Naive thymus-derived CD4-positive, alpha-beta T cell (primary cell): ENCODE measurements around the gene DENND1A. TPM values are rescaled to one million over a fixed set of nuclear protein-coding genes. Genes with fewer than 3 reads are reported as not detected.

Experiments used
- ATAC-seq: fragments of 150-1000 bp; cut with Tn5 transposase; 2 replicates; pipeline ENCODE4 v1.10.0; 2021; ENCODE audit warnings: mild to moderate bottlenecking, moderate library complexity
- CTCF ChIA-PET: fragments of 350-600 bp; sonication (Branson Sonifier 250); formaldehyde crosslinking; loops from one replicate; lab custom pipeline; 2021; ENCODE audit warnings: antibody characterized with exemption; lab: Charles Lee
- POLR2A ChIA-PET: fragments of 350-600 bp; sonication (Branson Sonifier 250); formaldehyde crosslinking; loops from one replicate; lab custom pipeline; 2021; ENCODE audit warnings: antibody characterized with exemption, inconsistent platforms; lab: Charles Lee
- DNase-seq, 9 donors: peaks; one replicate each; pipeline versions ENCODE4 v3.0.0 to v3.0.0-alpha.2; 2020 to 2022; ENCODE audit warnings: mixed read lengths in 1 of 9
- H3K27ac ChIP-seq: one replicate; pipeline ENCODE4 v1.7.0; 2013; ENCODE audit warnings: mild to moderate bottlenecking, low read depth, low read length, moderate library complexity
- H3K27me3 ChIP-seq, 2 donors: one replicate each; pipeline ENCODE4 v1.7.0; 2013; ENCODE audit warnings: low read length in 2 of 2, mild to moderate bottlenecking in 2 of 2, moderate library complexity in 2 of 2; ENCODE audit not compliant: control insufficient read depth in 2 of 2, insufficient read depth in 2 of 2
- H3K36me3 ChIP-seq, 3 experiments: 1 replicate in 2 of 3; 2 replicates in 1 of 3; pipeline ENCODE4 v1.7.0; 2013; ENCODE audit warnings: low read length in 3 of 3, mild to moderate bottlenecking in 3 of 3, moderate library complexity in 1 of 3; ENCODE audit not compliant: insufficient read depth in 3 of 3, control insufficient read depth in 2 of 3
- H3K4me1 ChIP-seq, 2 donors: one replicate each; pipeline ENCODE4 v1.7.0; 2013; ENCODE audit warnings: low read length in 2 of 2, mild to moderate bottlenecking in 2 of 2, moderate library complexity in 1 of 2; ENCODE audit not compliant: control insufficient read depth in 2 of 2, insufficient read depth in 2 of 2
- H3K4me3 ChIP-seq: 2 replicates; pipeline ENCODE4 v1.7.0; 2013; ENCODE audit warnings: mild to moderate bottlenecking, low read length
- H3K9me3 ChIP-seq, 3 experiments: 1 replicate in 2 of 3; 2 replicates in 1 of 3; pipeline ENCODE4 v1.7.0; 2013; ENCODE audit warnings: low read length in 3 of 3; ENCODE audit not compliant: control insufficient read depth in 2 of 3
- H3K27ac Mint-ChIP-seq, 9 donors: one replicate each; pipeline ENCODE4 v1.8.0; 2020 to 2022; ENCODE audit warnings: mixed read lengths in 9 of 9, mild to moderate bottlenecking in 8 of 9, moderate library complexity in 5 of 9, inconsistent platforms in 2 of 9
- H3K27me3 Mint-ChIP-seq, 5 donors: one replicate each; pipeline ENCODE4 v1.8.0; 2021 to 2022; ENCODE audit warnings: mixed read lengths in 5 of 5, mild to moderate bottlenecking in 1 of 5
- H3K36me3 Mint-ChIP-seq, 5 donors: one replicate each; pipeline ENCODE4 v1.8.0; 2020 to 2022; ENCODE audit warnings: mixed read lengths in 5 of 5, mild to moderate bottlenecking in 3 of 5, inconsistent platforms in 1 of 5
- H3K4me1 Mint-ChIP-seq, 7 donors: one replicate each; pipeline ENCODE4 v1.8.0; 2020 to 2022; ENCODE audit warnings: mixed read lengths in 7 of 7, mild to moderate bottlenecking in 3 of 7, inconsistent platforms in 1 of 7
- H3K4me3 Mint-ChIP-seq, 10 donors: one replicate each; pipeline ENCODE4 v1.8.0; 2020 to 2022; ENCODE audit warnings: mild to moderate bottlenecking in 10 of 10, mixed read lengths in 10 of 10, moderate library complexity in 6 of 10, inconsistent platforms in 2 of 10
- H3K9me3 Mint-ChIP-seq, 11 donors: one replicate each; pipeline ENCODE4 v1.8.0; 2020 to 2022; ENCODE audit warnings: mixed read lengths in 11 of 11, mild to moderate bottlenecking in 4 of 11, inconsistent platforms in 1 of 11, moderate library complexity in 1 of 11
- intact Hi-C, 2 donors: fragments of 100-400 bp; cut with micrococcal nuclease; formaldehyde crosslinking; loops; one replicate each; pipeline ENCODE4 v1.15.1; 2023
- polyA plus RNA-seq, 2 donors: library from polyadenylated mRNA; unstranded; fragments of 300-500 nt; fragmentation: Illumina TruSeq; gene quantifications; one replicate each; pipeline ENCODE4 v1.2.3, GENCODE V29; 2021
- total RNA-seq, 6 experiments: library from RNA in 5 of 6; stranded (reverse) in 5 of 6; gene quantifications; 1 replicate in 5 of 6; 2 replicates in 1 of 6; pipeline ENCODE4 v1.2.3 and lab custom pipeline; 2021 to 2026

DENND1A gene
- total and polyA plus RNA-seq, 7 experiments from 2014 or later, result 4.6 to 41.1 (median 16.5) TPM

DNA sequence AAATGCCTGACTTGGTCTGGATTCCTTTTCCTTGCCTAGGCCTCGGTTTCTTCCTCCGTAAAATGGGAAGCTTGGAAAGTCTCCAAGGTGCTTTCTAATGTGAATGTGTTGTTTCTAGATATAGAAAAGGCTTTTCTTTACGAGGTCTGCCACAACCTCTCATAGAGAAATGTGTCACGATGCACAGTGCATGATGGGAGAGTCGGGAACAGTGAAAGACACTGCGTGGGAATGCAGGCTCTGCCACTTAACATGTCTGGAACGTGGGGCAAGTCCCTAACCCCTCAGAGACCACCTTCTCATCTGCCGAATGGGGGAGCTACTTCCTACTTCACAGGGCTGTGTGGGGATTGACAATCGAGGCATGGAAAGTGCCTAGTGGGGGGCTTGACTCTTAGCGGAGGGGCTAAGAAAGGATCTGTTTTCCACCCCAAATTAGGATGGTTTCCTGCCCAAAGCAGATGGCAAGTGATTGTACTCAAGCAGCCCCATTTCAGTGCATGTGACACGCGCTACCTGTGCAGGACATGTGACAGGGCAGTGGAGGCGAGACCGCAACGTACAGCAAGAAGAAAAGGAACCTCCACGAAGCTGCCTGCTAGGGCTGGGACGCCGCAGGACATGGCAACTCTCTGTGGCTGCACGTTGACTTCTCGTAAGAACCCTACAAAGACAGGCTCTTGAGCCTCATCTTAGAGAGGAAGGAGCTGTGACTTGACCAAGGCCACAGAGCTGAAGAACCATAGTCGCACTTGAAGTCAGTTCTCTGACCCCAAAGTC is 458.7 kb downstream of the DENND1A start:
- no peaks in the 10 kb centered on the region for H3K36me3 ChIP-seq
- no peak for DNase-seq
- ATAC-seq, result no peak
- no peaks in the 10 kb centered on the region for H3K4me1 ChIP-seq
- no peaks in the 10 kb centered on the region for H3K9me3 ChIP-seq
- no peaks in the 10 kb centered on the region for H3K27me3 ChIP-seq
- intact Hi-C loops, result no loop called here
- Mint-ChIP-seq H3K9me3 (no peaks in the 10 kb centered on the region), H3K4me3 (no peak overlapping the region), H3K27ac (no peak overlapping the region), H3K36me3 (peaks cover 0 to 3% (median 0%) of the 10 kb centered on the region in 5 donors), H3K27me3 (no peaks in the 10 kb centered on the region), H3K4me1 (peaks cover 0 to 5% (median 0%) of the 10 kb centered on the region in 7 donors)
- ChIA-PET CTCF (no interaction called here), POLR2A (no interaction called here)
- no peak overlapping the region for H3K27ac ChIP-seq
- H3K4me3 ChIP-seq, result no peak overlapping the region

DNA sequence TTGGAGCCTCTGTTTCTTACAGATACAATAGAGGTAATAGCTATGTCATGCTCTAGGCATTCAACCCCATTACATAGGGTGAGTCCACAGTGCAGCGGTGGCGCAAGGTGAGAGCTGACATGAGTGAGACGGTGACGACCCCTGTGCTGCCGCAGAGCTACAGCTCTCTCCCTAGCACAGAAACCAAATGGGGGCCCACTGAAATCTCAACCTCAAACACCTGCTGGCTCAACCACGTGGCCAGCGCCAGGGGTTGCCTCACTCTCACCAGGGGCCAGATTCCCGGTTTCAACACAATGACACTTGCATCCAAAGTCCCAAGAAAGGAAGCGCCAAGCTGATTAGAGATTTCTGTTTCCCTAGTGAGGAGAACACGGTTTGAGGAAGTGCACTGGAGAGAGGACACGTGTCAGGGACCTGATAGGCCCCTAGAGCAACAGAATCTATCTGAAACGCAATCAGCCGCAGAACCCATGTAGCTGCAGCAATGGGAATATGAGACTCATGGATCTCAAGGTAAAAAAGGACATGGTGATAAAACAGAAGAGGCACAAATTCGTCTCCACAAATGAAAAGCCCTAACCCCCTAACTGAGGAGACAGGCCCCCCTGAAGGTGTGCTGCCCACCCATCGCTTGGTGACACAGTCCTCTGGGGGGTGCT is 459.7 kb downstream of the DENND1A start:
- Histone ChIP-seq H3K4me1 (no peaks in the 10 kb centered on the region), H3K27ac (no peak overlapping the region), H3K27me3 (no peaks in the 10 kb centered on the region), H3K36me3 (no peaks in the 10 kb centered on the region), H3K9me3 (no peaks in the 10 kb centered on the region), H3K4me3 (no peak overlapping the region)
- peaks cover 0 to 3% (median 0%) of the 10 kb centered on the region in 5 donors for H3K36me3 Mint-ChIP-seq
- ATAC-seq, result no peak
- peaks cover 0 to 5% (median 0%) of the 10 kb centered on the region in 7 donors for H3K4me1 Mint-ChIP-seq
- no peaks in the 10 kb centered on the region for H3K9me3 Mint-ChIP-seq
- ChIA-PET POLR2A (no interaction called here), CTCF (no interaction called here)
- intact Hi-C loops, result no loop called here
- no peaks in the 10 kb centered on the region for H3K27me3 Mint-ChIP-seq
- H3K4me3 Mint-ChIP-seq, result no peak overlapping the region
- no peak overlapping the region for H3K27ac Mint-ChIP-seq
- DNase-seq, result no peak

DNA sequence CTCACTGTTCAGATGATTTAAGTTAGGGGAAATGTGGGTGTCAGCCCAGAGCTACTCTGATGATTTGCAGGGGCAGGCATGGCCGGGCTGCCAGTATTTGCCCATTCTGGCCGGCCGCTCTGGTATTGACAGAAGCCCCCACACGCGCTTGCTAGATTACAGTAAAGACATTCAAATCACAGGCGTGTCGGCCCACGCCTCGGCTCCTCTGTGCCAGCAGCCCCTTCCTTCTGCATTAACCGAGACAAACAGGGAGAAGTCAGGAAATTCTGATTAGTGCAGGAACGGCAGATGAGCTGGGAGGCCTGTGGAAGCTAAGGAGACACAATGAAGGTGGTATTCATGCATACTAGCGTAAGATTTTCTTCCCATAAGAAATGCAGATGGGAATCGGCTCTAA is 460.6 kb downstream of the DENND1A start:
- H3K36me3 ChIP-seq, result no peaks in the 10 kb centered on the region
- no peak overlapping the region for H3K27ac ChIP-seq
- CTCF ChIA-PET, result no interaction called here
- no peaks in the 10 kb centered on the region for H3K27me3 ChIP-seq
- Mint-ChIP-seq H3K4me3 (no peak overlapping the region), H3K27ac (no peak overlapping the region), H3K4me1 (peaks cover 0 to 5% (median 0%) of the 10 kb centered on the region in 7 donors), H3K27me3 (no peaks in the 10 kb centered on the region), H3K9me3 (peaks cover 0 to 2% (median 0%) of the 10 kb centered on the region in 11 donors), H3K36me3 (peaks cover 0 to 4% (median 0%) of the 10 kb centered on the region in 5 donors)
- POLR2A ChIA-PET, result no interaction called here
- no peaks in the 10 kb centered on the region for H3K4me1 ChIP-seq
- DNase-seq (no peak), ATAC-seq (no peak)
- intact Hi-C loops, result no loop called here
- H3K4me3 ChIP-seq, result no peak overlapping the region
- no peaks in the 10 kb centered on the region for H3K9me3 ChIP-seq

DNA sequence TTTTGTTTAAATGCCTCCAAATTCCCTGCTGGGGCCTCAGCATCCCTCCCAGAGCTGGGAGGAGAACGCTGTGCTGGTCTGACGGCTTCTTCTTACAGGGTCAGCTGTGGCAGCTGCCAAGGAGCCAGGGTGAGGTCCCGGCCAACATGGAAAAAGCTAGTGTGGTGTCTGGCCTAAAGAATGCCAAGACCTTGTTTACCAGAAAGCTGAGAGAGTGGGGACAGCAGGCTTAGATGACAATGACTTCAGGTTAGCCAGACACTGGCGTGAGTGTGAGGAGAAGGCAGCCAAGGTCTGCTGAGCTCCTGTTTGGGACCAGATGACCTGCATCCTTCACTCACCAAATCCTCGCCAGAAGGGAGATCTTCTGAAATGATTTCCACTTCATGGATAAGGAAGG is 461.4 kb downstream of the DENND1A start:
- H3K27me3 Mint-ChIP-seq, result no peaks in the 10 kb centered on the region
- no peak overlapping the region for H3K4me3 ChIP-seq
- H3K4me1 Mint-ChIP-seq, result peaks cover 0 to 5% (median 0%) of the 10 kb centered on the region in 7 donors
- peaks cover 0 to 5% (median 0%) of the 10 kb centered on the region in 11 donors for H3K9me3 Mint-ChIP-seq
- POLR2A ChIA-PET, result no interaction called here
- H3K27ac Mint-ChIP-seq, result no peak overlapping the region
- H3K27me3 ChIP-seq, result no peaks in the 10 kb centered on the region
- no peak overlapping the region for H3K27ac ChIP-seq
- CTCF ChIA-PET, result no interaction called here
- no peaks in the 10 kb centered on the region for H3K4me1 ChIP-seq
- H3K36me3 ChIP-seq, result no peaks in the 10 kb centered on the region
- ATAC-seq, result no peak
- intact Hi-C loops, result no loop called here
- H3K9me3 ChIP-seq, result no peaks in the 10 kb centered on the region
- DNase-seq, result no peak
- H3K36me3 Mint-ChIP-seq, result peaks cover 0 to 6% (median 0%) of the 10 kb centered on the region in 5 donors
- no peak overlapping the region for H3K4me3 Mint-ChIP-seq

DNA sequence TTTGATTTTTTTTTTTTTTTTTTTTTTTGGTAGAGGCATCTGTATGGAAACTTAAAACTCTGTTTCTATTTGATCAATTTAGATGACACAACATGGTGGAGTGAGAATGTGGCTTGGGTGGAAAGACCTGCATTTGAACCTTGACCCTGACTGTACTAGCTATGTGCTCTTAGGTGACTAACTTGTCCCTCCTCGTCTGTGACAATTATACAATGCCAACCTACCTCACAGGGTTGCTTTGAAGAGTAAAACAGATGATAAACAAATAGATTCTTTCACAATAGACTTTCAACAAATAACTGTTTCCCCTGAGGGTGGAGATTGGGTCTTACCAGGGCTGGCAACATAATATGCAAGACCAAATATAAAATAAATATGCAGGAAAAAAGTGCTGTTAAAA is 464.6 kb downstream of the DENND1A start:
- Histone ChIP-seq H3K36me3 (peaks cover 0 to 4% (median 2%) of the 10 kb centered on the region in 3 experiments), H3K4me3 (no peak overlapping the region), H3K4me1 (no peaks in the 10 kb centered on the region), H3K27me3 (no peaks in the 10 kb centered on the region), H3K27ac (no peak overlapping the region), H3K9me3 (no peaks in the 10 kb centered on the region)
- Mint-ChIP-seq H3K9me3 (peaks cover 0 to 5% (median 0%) of the 10 kb centered on the region in 11 donors), H3K4me3 (no peak overlapping the region), H3K4me1 (peaks cover 0 to 6% (median 0%) of the 10 kb centered on the region in 7 donors), H3K27me3 (no peaks in the 10 kb centered on the region), H3K36me3 (peaks cover 0 to 15% (median 0%) of the 10 kb centered on the region in 5 donors), H3K27ac (peak overlapping the region in 1 of 9 donors; percentile 4)
- CTCF ChIA-PET, result no interaction called here
- ATAC-seq (no peak), DNase-seq (no peak)
- POLR2A ChIA-PET, result interaction anchor here (0.8 kb wide), 1 partner anchor 46 kb away, joined by 3 read pairs; no protein-coding TSS in a partner anchor
- intact Hi-C loops, result no loop called here

DNA sequence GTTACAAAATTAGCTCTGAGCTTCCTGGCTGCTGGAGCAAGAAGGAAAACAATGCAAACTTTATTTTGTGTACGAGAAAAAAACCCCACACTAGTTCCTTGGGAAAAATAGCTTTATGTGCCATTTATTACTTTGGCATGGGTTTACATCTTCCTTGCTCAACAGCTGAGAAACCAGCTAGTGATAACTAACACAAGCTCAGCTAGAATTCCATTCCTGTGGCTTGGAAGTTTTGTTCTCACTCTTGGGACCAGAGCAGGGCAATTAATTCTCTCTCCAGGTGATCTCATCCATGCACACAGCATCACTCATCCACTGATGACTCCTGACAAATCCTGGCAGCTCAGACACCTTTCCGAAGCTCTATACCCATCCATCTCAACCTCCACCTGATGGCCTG is 469.8 kb downstream of the DENND1A start:
- POLR2A ChIA-PET, result no interaction called here
- CTCF ChIA-PET, result no interaction called here
- no peaks in the 10 kb centered on the region for H3K27me3 ChIP-seq
- Mint-ChIP-seq H3K9me3 (peaks cover 0 to 5% (median 0%) of the 10 kb centered on the region in 11 donors), H3K36me3 (peaks cover 0 to 34% (median 4%) of the 10 kb centered on the region in 5 donors), H3K27ac (no peak overlapping the region), H3K4me1 (peaks cover 0 to 2% (median 0%) of the 10 kb centered on the region in 7 donors), H3K27me3 (no peaks in the 10 kb centered on the region), H3K4me3 (no peak overlapping the region)
- no peak overlapping the region for H3K27ac ChIP-seq
- H3K4me1 ChIP-seq, result no peaks in the 10 kb centered on the region
- H3K4me3 ChIP-seq, result no peak overlapping the region
- H3K9me3 ChIP-seq, result no peaks in the 10 kb centered on the region
- DNase-seq (no peak), ATAC-seq (no peak)
- intact Hi-C loops, result no loop called here
- peaks cover 0 to 9% (median 2%) of the 10 kb centered on the region in 3 experiments for H3K36me3 ChIP-seq
